ENCODE measurements around the gene SPIRE2. TPM values are rescaled to one million over a fixed set of nuclear protein-coding genes. Genes with fewer than 3 reads are reported as not detected.

The SPIRE2 gene
- polyA plus RNA-seq, 1 donor (not counting 4 experiments of a cell fraction or from before 2014, with no cell fraction given): 1.1 TPM

DNA sequence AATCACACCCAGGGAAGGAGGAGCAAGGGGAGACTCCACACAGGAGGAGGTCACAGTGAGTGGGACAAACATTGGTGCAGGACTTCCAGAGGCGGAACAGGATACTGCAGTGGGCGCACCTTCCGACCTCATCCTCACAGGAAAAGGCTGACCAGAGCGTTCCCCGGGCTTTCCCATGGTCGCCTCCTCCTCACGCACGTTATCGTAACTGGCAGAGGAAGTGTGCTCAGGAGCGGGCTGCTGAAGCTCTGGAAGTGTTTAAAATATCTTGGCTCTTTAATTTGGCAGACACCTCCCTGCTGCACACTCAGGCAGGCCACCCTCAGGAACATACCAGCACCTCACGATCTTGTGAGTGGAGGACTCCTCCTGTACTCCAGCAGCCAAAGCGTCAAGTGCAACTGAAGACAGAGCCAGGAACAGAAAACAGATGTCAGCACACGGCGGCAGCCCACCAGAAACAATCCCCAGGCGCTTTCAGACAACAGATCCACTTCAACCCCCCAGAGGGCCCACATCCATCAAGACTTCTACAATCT lies 29.4 kb upstream of the SPIRE2 start:
- peaks cover 5 to 31% of the 10 kb centered on the region in 2 experiments for H3K36me3 ChIP-seq (ENCODE audit: control insufficient read depth in 2 of 2, extremely low read depth in 1 of 2, insufficient read depth in 2 of 2, low read length in 2 of 2)
- no peak overlapping the region for H2AFZ ChIP-seq (ENCODE audit: control insufficient read depth, low read length)
- H3K4me3 ChIP-seq (ENCODE audit: control insufficient read depth in 2 of 3, extremely low read depth in 1 of 3, insufficient read depth in 2 of 3, low read depth in 1 of 3, low read length in 3 of 3): no peak overlapping the region
- H3K9ac ChIP-seq (ENCODE audit: control insufficient read depth, extremely low read depth, insufficient read depth, low read length): no peak overlapping the region
- H3K27ac ChIP-seq (ENCODE audit: control insufficient read depth, insufficient read depth, low read length): no peak overlapping the region
- H3K4me2 ChIP-seq (ENCODE audit: control insufficient read depth, extremely low read depth, insufficient read depth, low read depth, low read length): no peak overlapping the region
- no peaks in the 10 kb centered on the region for H3K79me2 ChIP-seq (ENCODE audit: control insufficient read depth, insufficient read depth, low read length)
- dilution Hi-C loops (cut with MboI; ENCODE audit: extremely low pct_ligation_motif_present, low sequenced_read_pairs): no loop called here
- no peaks in the 10 kb centered on the region for H3K9me1 ChIP-seq (ENCODE audit: control insufficient read depth, extremely low read depth, insufficient read depth, low read length)
- H3K4me1 ChIP-seq (ENCODE audit: control insufficient read depth, extremely low read depth, insufficient read depth, low read length): no peaks in the 10 kb centered on the region
- H3K27me3 ChIP-seq (ENCODE audit: control insufficient read depth, extremely low read depth, insufficient read depth, low read length): no peaks in the 10 kb centered on the region
- no peak for TF ChIP-seq EZH2 (IDR thresholded peaks at IDR 0.05; ENCODE audit: low read length)
- TF ChIP-seq, protein P1, sequence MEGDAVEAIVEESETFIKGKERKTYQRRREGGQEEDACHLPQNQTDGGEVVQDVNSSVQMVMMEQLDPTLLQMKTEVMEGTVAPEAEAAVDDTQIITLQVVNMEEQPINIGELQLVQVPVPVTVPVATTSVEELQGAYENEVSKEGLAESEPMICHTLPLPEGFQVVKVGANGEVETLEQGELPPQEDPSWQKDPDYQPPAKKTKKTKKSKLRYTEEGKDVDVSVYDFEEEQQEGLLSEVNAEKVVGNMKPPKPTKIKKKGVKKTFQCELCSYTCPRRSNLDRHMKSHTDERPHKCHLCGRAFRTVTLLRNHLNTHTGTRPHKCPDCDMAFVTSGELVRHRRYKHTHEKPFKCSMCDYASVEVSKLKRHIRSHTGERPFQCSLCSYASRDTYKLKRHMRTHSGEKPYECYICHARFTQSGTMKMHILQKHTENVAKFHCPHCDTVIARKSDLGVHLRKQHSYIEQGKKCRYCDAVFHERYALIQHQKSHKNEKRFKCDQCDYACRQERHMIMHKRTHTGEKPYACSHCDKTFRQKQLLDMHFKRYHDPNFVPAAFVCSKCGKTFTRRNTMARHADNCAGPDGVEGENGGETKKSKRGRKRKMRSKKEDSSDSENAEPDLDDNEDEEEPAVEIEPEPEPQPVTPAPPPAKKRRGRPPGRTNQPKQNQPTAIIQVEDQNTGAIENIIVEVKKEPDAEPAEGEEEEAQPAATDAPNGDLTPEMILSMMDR (optimal IDR thresholded peaks at IDR 0.05 in 1 of 3, IDR thresholded peaks at IDR 0.05 in 1 of 3, conservative IDR thresholded peaks at IDR 0.05 in 1 of 3; ENCODE audit: extremely low read depth in 1 of 3, insufficient read depth in 2 of 3, low read length in 3 of 3): no peak
- H4K20me1 ChIP-seq (ENCODE audit: control insufficient read depth, extremely low read depth, insufficient read depth, low read length): no peaks in the 10 kb centered on the region
- FAIRE-seq (no peak), DNase-seq (ENCODE audit: low read depth, low spot score) (no peak)
- no peaks in the 10 kb centered on the region for H3K9me3 ChIP-seq (ENCODE audit: control insufficient read depth, low read depth, low read length)

DNA sequence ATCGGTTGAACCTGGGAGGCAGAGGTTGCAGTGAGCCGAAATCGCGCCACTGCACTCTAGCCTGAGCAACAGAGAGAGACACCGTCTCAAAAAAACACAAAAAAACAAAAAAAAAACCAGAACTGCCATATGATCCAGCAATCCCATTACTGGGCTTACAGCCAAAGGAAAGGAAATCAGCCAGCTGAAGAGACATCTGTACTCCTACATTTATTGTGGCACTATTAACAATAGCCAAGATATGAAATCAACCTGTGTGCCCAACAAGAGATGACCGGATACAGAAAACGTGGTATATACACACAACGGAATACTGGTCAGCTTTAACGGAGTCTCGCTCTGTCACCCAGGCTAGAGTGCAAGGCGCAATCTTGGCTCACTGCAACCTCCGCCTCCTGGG lies 26.5 kb upstream of the SPIRE2 start:
- Histone ChIP-seq H3K4me3 (ENCODE audit: control insufficient read depth in 2 of 3, extremely low read depth in 1 of 3, insufficient read depth in 2 of 3, low read depth in 1 of 3, low read length in 3 of 3) (no peak overlapping the region), H3K4me2 (ENCODE audit: control insufficient read depth, extremely low read depth, insufficient read depth, low read depth, low read length) (no peak overlapping the region), H3K4me1 (ENCODE audit: control insufficient read depth, extremely low read depth, insufficient read depth, low read length) (no peaks in the 10 kb centered on the region), H3K36me3 (ENCODE audit: control insufficient read depth in 2 of 2, extremely low read depth in 1 of 2, insufficient read depth in 2 of 2, low read length in 2 of 2) (peaks cover 7 to 32% of the 10 kb centered on the region in 2 experiments), H3K9me1 (ENCODE audit: control insufficient read depth, extremely low read depth, insufficient read depth, low read length) (no peaks in the 10 kb centered on the region), H3K79me2 (ENCODE audit: control insufficient read depth, insufficient read depth, low read length) (no peaks in the 10 kb centered on the region), H2AFZ (ENCODE audit: control insufficient read depth, low read length) (no peak overlapping the region), H3K9ac (ENCODE audit: control insufficient read depth, extremely low read depth, insufficient read depth, low read length) (no peak overlapping the region), H3K27me3 (ENCODE audit: control insufficient read depth, extremely low read depth, insufficient read depth, low read length) (no peaks in the 10 kb centered on the region), H3K27ac (ENCODE audit: control insufficient read depth, insufficient read depth, low read length) (no peak overlapping the region), H4K20me1 (ENCODE audit: control insufficient read depth, extremely low read depth, insufficient read depth, low read length) (no peaks in the 10 kb centered on the region), H3K9me3 (ENCODE audit: control insufficient read depth, low read depth, low read length) (no peaks in the 10 kb centered on the region)
- dilution Hi-C loops (cut with MboI; ENCODE audit: extremely low pct_ligation_motif_present, low sequenced_read_pairs): no loop called here
- TF ChIP-seq, protein P1 (optimal IDR thresholded peaks at IDR 0.05 in 1 of 3, IDR thresholded peaks at IDR 0.05 in 1 of 3, conservative IDR thresholded peaks at IDR 0.05 in 1 of 3; ENCODE audit: extremely low read depth in 1 of 3, insufficient read depth in 2 of 3, low read length in 3 of 3): no peak
- no peak for TF ChIP-seq EZH2 (IDR thresholded peaks at IDR 0.05; ENCODE audit: low read length)
- no peak for DNase-seq (ENCODE audit: low read depth, low spot score)
- no peak for FAIRE-seq
